Stimulated activated CD8-positive, alpha-beta memory T cell treated with anti-CD3 and anti-CD28 coated beads, Interleukin-12 subunit alpha, Interleukin-12 subunit beta, amount 100 ng/mL, for 4 hours (primary cell): Measurements from ENCODE around the gene ELFN1.

Source experiments
- DNase-seq: peaks from one replicate; pipeline ENCODE4 v3.0.0-alpha.2; 2020; ENCODE audit warnings: low read depth

ELFN1 gene

GRCh38 chr7:1643270-1644092 is 26.6 kb upstream of the ELFN1 start:
- no peak for DNase-seq

- no peak for DNase-seq
Observed at GRCh38 chr7:1644341-1645070, 25.6 kb upstream of the ELFN1 start.

GRCh38 chr7:1645071-1645409 is 25.0 kb upstream of the ELFN1 start:
- no peak for DNase-seq

- DNase-seq = no peak
Observed at GRCh38 chr7:1645476-1645875, 24.6 kb upstream of the ELFN1 start.

- DNase-seq = no peak
Observed at GRCh38 chr7:1646391-1646790, 23.7 kb upstream of the ELFN1 start.

- no peak for DNase-seq
Observed at GRCh38 chr7:1646957-1647891, 22.9 kb upstream of the ELFN1 start.

- no peak for DNase-seq
Observed at GRCh38 chr7:1647961-1648672, 22.0 kb upstream of the ELFN1 start.

- no peak for DNase-seq
Observed at GRCh38 chr7:1649751-1650326, 20.2 kb upstream of the ELFN1 start.

GRCh38 chr7:1650363-1651030 is 19.6 kb upstream of the ELFN1 start:
- DNase-seq = no peak

- DNase-seq = no peak
Observed at GRCh38 chr7:1651031-1651446, 19.0 kb upstream of the ELFN1 start.

- DNase-seq = no peak
Observed at GRCh38 chr7:1651891-1652290, 18.2 kb upstream of the ELFN1 start.

GRCh38 chr7:1653500-1653899 is 16.6 kb upstream of the ELFN1 start:
- DNase-seq = no peak

- no peak for DNase-seq
Observed at GRCh38 chr7:1654111-1654510, 16.0 kb upstream of the ELFN1 start.

- no peak for DNase-seq
Observed at GRCh38 chr7:1654738-1655475, 15.2 kb upstream of the ELFN1 start.

GRCh38 chr7:1659696-1660095 is 10.4 kb upstream of the ELFN1 start:
- no peak for DNase-seq

GRCh38 chr7:1661461-1661860 is 8.6 kb upstream of the ELFN1 start:
- DNase-seq = no peak

- DNase-seq = no peak
Observed at GRCh38 chr7:1662101-1662500, 8.0 kb upstream of the ELFN1 start.

- no peak for DNase-seq
Observed at GRCh38 chr7:1662767-1663166, 7.3 kb upstream of the ELFN1 start.

GRCh38 chr7:1663223-1663622 is 6.9 kb upstream of the ELFN1 start:
- no peak for DNase-seq
